SK-N-SH treated with all-trans-retinoic acid at 6 μM for 48 hours (cell line): ENCODE data around the gene DOC2A.

Experiments used
- ATAC-seq: fragments of 200-7000 bp; cut with Tn5 transposase; 3 replicates; pipeline ENCODE4 v1.9.1; 2020; ENCODE audit warnings: mild to moderate bottlenecking, moderate library complexity
- ARNTL ChIP-seq: fragments of 450-650 bp; formaldehyde crosslinking; IDR thresholded peaks from 2 replicates; pipeline ENCODE4 v1.5.0; 2020; ENCODE audit warnings: low read depth, mild to moderate bottlenecking, moderate library complexity, borderline replicate concordance
- BACH2 ChIP-seq: fragments of 250-450 bp; sonication (Bioruptor Pico); IDR thresholded peaks from 2 replicates; pipeline ENCODE4 v1.9.0; 2021; ENCODE audit warnings: mild to moderate bottlenecking, borderline replicate concordance
- CSDC2 ChIP-seq: fragments of 250-450 bp; sonication (Bioruptor Pico); IDR thresholded peaks from 2 replicates; pipeline ENCODE4 v1.5.0; 2020; ENCODE audit warnings: mild to moderate bottlenecking, moderate library complexity
- ESRRG ChIP-seq: fragments of 250-450 bp; sonication (Bioruptor Pico); IDR thresholded peaks from 2 replicates; pipeline ENCODE4 v1.6.1; 2021; ENCODE audit warnings: mild to moderate bottlenecking
- ISL1 ChIP-seq: fragments of 250-450 bp; sonication (Bioruptor Pico); IDR thresholded peaks from 2 replicates; pipeline ENCODE4 v2.1.2; 2022; ENCODE audit warnings: mild to moderate bottlenecking, moderate library complexity
- PPARA ChIP-seq: fragments of 250-450 bp; sonication (Bioruptor Pico); IDR thresholded peaks from 2 replicates; pipeline ENCODE4 v1.5.0; 2020; ENCODE audit warnings: mild to moderate bottlenecking, borderline replicate concordance
- SNAI2 ChIP-seq: fragments of 250-450 bp; sonication (Bioruptor Pico); IDR thresholded peaks from 2 replicates; pipeline ENCODE4 v1.5.0; 2020; ENCODE audit warnings: mild to moderate bottlenecking, moderate library complexity
- TCF4 ChIP-seq: fragments of 250-450 bp; sonication (Bioruptor Pico); IDR thresholded peaks from 2 replicates; pipeline ENCODE4 v1.8.0; 2021; ENCODE audit warnings: mild to moderate bottlenecking, moderate library complexity, borderline replicate concordance
- ZC3H10 ChIP-seq: fragments of 250-450 bp; sonication (Bioruptor Pico); IDR thresholded peaks from 2 replicates; pipeline ENCODE4 v1.5.1; 2021; ENCODE audit warnings: mild to moderate bottlenecking, moderate library complexity
- ZFP3 ChIP-seq: fragments of 250-450 bp; sonication (Bioruptor Pico); IDR thresholded peaks from 2 replicates; pipeline ENCODE4 v1.5.0; 2020; ENCODE audit warnings: mild to moderate bottlenecking, moderate library complexity
- ZFP30 ChIP-seq: fragments of 450-650 bp; formaldehyde crosslinking; IDR thresholded peaks from 2 replicates; pipeline ENCODE4 v1.5.0; 2022; ENCODE audit warnings: mild to moderate bottlenecking, moderate library complexity
- ZNF565 ChIP-seq: fragments of 450-650 bp; formaldehyde crosslinking; conservative IDR thresholded peaks from 2 replicates; pipeline ENCODE4 v1.5.0; 2020; ENCODE audit warnings: low read depth, mild to moderate bottlenecking, moderate library complexity
- ZNF8 ChIP-seq: fragments of 450-650 bp; formaldehyde crosslinking; IDR thresholded peaks from 2 replicates; pipeline ENCODE4 v1.5.0; 2020; ENCODE audit warnings: mild to moderate bottlenecking, moderate library complexity
- TF ChIP-seq, protein P1 (sequence below): fragments of 250-450 bp; sonication (Bioruptor Pico); IDR thresholded peaks from 2 replicates; pipeline ENCODE4 v1.8.0; 2020; ENCODE audit warnings: mild to moderate bottlenecking, moderate library complexity, borderline replicate concordance
- TF ChIP-seq, protein P2 (sequence below): fragments of 250-450 bp; sonication (Bioruptor Pico); IDR thresholded peaks from 2 replicates; pipeline ENCODE4 v1.5.0; 2020; ENCODE audit warnings: mild to moderate bottlenecking, moderate library complexity
- TF ChIP-seq, protein P3 (sequence below): fragments of 250-450 bp; sonication (Bioruptor Pico); IDR thresholded peaks from 2 replicates; pipeline ENCODE4 v1.5.1; 2021; ENCODE audit warnings: mild to moderate bottlenecking, moderate library complexity
- TF ChIP-seq, protein P4 (sequence below): fragments of 250-450 bp; sonication (Bioruptor Pico); IDR thresholded peaks from 2 replicates; pipeline ENCODE4 v1.5.1; 2020; ENCODE audit warnings: low read depth, mild to moderate bottlenecking, moderate library complexity

The DOC2A gene

DNA sequence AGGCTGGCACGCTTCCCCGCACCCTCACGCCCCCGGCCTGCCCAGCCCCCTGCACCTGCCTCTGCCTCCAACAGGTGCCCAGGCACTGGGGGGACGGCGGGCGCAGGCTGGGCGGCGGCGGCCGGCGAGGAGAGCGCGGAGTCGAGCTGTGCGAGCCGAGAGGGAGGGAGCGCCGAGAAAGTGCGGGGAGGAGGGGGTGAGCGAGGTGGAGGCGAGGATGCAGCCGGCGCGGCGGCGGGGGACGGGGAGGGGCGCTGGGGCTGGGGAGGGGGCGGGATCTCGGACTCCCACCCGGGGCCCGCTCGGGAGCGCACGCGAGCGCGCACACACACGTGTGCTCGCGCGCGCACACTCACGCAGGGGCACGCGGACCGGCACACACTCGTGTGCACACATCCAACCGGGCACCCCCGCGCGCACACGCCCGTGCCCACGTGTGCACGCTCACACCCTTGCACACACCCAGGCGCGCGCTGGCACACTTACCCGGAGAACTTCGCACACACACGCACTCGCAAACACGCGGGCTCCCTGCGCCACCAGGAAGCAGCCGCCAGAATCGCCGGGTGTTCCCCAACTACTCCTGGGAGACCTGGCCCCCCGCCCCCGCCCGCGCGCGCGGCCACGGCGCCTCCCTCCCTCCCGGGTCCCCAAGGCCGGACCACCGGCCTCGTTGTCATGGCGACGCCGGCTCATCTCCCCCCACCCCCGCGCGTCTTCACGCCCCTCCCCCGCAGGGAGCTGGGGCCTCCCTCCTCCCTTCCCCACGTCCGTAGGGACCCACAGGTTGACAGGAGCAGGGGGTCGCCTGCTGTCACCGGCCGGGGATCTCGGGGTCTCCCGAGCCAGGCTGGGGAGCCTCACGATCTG is at the start of gene DOC2A:
DOC2A (minus strand) TSS at position 184 of the 870 bp plus-strand sequence. CDS start 805 bp downstream, outside the sequence.
- TF ChIP-seq, protein P1, sequence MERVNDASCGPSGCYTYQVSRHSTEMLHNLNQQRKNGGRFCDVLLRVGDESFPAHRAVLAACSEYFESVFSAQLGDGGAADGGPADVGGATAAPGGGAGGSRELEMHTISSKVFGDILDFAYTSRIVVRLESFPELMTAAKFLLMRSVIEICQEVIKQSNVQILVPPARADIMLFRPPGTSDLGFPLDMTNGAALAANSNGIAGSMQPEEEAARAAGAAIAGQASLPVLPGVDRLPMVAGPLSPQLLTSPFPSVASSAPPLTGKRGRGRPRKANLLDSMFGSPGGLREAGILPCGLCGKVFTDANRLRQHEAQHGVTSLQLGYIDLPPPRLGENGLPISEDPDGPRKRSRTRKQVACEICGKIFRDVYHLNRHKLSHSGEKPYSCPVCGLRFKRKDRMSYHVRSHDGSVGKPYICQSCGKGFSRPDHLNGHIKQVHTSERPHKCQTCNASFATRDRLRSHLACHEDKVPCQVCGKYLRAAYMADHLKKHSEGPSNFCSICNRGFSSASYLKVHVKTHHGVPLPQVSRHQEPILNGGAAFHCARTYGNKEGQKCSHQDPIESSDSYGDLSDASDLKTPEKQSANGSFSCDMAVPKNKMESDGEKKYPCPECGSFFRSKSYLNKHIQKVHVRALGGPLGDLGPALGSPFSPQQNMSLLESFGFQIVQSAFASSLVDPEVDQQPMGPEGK (CRISPR knock-in tag), result no peak
- TF ChIP-seq, protein P2, sequence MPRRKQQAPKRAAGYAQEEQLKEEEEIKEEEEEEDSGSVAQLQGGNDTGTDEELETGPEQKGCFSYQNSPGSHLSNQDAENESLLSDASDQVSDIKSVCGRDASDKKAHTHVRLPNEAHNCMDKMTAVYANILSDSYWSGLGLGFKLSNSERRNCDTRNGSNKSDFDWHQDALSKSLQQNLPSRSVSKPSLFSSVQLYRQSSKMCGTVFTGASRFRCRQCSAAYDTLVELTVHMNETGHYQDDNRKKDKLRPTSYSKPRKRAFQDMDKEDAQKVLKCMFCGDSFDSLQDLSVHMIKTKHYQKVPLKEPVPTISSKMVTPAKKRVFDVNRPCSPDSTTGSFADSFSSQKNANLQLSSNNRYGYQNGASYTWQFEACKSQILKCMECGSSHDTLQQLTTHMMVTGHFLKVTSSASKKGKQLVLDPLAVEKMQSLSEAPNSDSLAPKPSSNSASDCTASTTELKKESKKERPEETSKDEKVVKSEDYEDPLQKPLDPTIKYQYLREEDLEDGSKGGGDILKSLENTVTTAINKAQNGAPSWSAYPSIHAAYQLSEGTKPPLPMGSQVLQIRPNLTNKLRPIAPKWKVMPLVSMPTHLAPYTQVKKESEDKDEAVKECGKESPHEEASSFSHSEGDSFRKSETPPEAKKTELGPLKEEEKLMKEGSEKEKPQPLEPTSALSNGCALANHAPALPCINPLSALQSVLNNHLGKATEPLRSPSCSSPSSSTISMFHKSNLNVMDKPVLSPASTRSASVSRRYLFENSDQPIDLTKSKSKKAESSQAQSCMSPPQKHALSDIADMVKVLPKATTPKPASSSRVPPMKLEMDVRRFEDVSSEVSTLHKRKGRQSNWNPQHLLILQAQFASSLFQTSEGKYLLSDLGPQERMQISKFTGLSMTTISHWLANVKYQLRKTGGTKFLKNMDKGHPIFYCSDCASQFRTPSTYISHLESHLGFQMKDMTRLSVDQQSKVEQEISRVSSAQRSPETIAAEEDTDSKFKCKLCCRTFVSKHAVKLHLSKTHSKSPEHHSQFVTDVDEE, result no peak
- TF ChIP-seq ZFP3 (CRISPR knock-in tag), result peak; percentile 96
- no peak for TF ChIP-seq ZNF8
- TF ChIP-seq, protein P3, sequence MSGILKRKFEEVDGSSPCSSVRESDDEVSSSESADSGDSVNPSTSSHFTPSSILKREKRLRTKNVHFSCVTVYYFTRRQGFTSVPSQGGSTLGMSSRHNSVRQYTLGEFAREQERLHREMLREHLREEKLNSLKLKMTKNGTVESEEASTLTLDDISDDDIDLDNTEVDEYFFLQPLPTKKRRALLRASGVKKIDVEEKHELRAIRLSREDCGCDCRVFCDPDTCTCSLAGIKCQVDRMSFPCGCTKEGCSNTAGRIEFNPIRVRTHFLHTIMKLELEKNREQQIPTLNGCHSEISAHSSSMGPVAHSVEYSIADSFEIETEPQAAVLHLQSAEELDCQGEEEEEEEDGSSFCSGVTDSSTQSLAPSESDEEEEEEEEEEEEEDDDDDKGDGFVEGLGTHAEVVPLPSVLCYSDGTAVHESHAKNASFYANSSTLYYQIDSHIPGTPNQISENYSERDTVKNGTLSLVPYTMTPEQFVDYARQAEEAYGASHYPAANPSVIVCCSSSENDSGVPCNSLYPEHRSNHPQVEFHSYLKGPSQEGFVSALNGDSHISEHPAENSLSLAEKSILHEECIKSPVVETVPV (CRISPR knock-in tag), result no peak
- TF ChIP-seq ZNF565 (CRISPR knock-in tag), result no peak
- ATAC-seq, result peak; percentile 69

DNA sequence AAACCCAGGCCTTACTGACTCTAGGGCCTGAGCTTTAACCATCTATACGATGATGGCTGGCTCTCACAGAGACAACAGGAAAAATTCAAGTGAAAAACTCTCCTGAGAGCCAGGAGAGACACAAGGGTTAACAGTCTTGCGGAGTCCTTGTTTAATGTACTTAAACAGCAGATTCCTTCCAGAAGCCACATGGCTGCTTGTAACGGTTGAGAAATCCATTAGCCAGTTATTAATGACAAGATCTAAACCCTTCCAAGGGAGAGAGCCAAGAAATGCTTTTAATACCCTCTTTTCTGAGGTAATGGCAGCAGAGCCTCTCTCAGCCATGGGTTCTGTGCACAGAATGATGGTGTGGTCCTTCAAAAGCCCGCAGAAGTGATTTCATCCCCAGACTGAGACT is 49.5 kb upstream of the DOC2A start:
- no peak for ATAC-seq
- TF ChIP-seq TCF4 (CRISPR knock-in tag) (0 out of 2 replicates have a peak, but pooled peaks have one; percentile 26), ZFP30 (CRISPR knock-in tag) (no peak), ISL1 (CRISPR knock-in tag) (peak; percentile 97)
- TF ChIP-seq, protein P4, sequence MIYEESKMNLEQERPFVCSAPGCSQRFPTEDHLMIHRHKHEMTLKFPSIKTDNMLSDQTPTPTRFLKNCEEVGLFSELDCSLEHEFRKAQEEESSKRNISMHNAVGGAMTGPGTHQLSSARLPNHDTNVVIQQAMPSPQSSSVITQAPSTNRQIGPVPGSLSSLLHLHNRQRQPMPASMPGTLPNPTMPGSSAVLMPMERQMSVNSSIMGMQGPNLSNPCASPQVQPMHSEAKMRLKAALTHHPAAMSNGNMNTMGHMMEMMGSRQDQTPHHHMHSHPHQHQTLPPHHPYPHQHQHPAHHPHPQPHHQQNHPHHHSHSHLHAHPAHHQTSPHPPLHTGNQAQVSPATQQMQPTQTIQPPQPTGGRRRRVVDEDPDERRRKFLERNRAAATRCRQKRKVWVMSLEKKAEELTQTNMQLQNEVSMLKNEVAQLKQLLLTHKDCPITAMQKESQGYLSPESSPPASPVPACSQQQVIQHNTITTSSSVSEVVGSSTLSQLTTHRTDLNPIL, result 0 out of 2 replicates have a peak, but pooled peaks have one; percentile 33

DNA sequence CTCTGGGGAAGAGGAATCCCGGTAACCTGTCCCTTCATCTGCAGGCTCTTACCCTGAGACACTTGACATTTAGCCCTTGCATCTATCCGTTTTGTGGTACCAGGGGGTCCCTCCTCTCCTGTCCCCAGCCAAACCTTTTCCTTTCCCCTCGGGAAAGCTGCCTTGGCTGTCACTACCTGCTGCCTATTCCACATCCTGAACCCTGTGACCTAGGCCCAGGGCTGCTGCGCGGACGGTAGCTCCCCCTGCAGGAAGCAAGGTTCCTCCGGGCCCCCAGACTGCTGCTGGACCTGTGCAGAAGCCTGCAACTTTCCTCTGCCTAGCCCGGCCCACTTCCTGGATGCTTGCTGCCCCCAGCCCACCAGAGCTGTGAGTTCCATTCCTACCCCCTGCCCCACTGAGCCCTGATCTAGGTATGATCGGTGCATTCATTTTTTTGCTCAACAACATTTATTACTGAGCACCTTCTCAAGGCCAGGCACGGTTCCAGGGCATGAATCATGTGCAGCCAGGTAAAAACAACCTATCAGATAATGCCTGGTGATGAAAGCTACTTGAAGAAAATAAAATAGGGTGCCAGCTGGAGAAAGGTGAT is 44.2 kb upstream of the DOC2A start:
- ATAC-seq, result peak; percentile 41

More for the DNA sequence above, 44.2 kb upstream of the DOC2A start:
- TF ChIP-seq TCF4 (CRISPR knock-in tag) (no peak), ZFP3 (CRISPR knock-in tag) (no peak), ZC3H10 (CRISPR knock-in tag) (no peak), CSDC2 (CRISPR knock-in tag) (no peak), BACH2 (CRISPR knock-in tag) (no peak), SNAI2 (CRISPR knock-in tag) (no peak), ISL1 (CRISPR knock-in tag) (no peak), ESRRG (CRISPR knock-in tag) (no peak), PPARA (no peak), ARNTL (CRISPR knock-in tag) (no peak)
- TF ChIP-seq, protein P2, result no peak
- TF ChIP-seq, protein P3 (CRISPR knock-in tag), result no peak
- TF ChIP-seq, protein P1 (CRISPR knock-in tag), result no peak
- TF ChIP-seq, protein P4, result no peak
